PC-9 (cell line): ENCODE results near the gene CDC20. TPM values are rescaled to one million over a fixed set of nuclear protein-coding genes. Genes with fewer than 3 reads are reported as not detected.

Experiments
- BruUV-seq: library from RNA; stranded (reverse); fragments of 400-500 nt; replicated peaks from 2 replicates; lab custom pipeline; 2021; lab: Mats Ljungman, UMichigan
- CTCF ChIA-PET: fragments of 300-600 bp; sonication (Branson Sonifier 250); formaldehyde crosslinking; loops from one replicate; lab custom pipeline; 2022; ENCODE audit warnings: antibody characterized with exemption; lab: Charles Lee
- POLR2A ChIA-PET: fragments of 300-600 bp; sonication (Branson Sonifier 250); formaldehyde crosslinking; loops from one replicate; lab custom pipeline; 2022; ENCODE audit warnings: antibody characterized with exemption; ENCODE audit not compliant: unreplicated experiment; lab: Charles Lee
- DNase-seq, 2 experiments: peaks; one replicate each; pipeline versions ENCODE4 v3.0.0 to v3.0.0-alpha.2; 2015 to 2022; ENCODE audit warnings: mixed read lengths in 1 of 2
- H2AFZ ChIP-seq: fragments of 200-600 bp; sonication (generic); 2 replicates; pipeline ENCODE4 v1.8.1; 2017; ENCODE audit warnings: antibody characterized with exemption
- H3F3A ChIP-seq: fragments of 200-600 bp; sonication (generic); 2 replicates; pipeline ENCODE4 v1.8.1; 2017; ENCODE audit warnings: antibody characterized with exemption, mild to moderate bottlenecking, low read depth; ENCODE audit not compliant: insufficient read depth
- H3K27ac ChIP-seq: fragments of 200-600 bp; sonication (generic); 2 replicates; pipeline ENCODE4 v1.6.1; 2016; ENCODE audit warnings: mixed run types
- H3K27me3 ChIP-seq: fragments of 200-600 bp; sonication (generic); 2 replicates; pipeline ENCODE4 v1.6.1; 2016; ENCODE audit warnings: low read depth, mixed run types; ENCODE audit not compliant: insufficient read depth
- H3K36me3 ChIP-seq: fragments of 200-600 bp; sonication (generic); 2 replicates; pipeline ENCODE4 v1.6.1; 2016; ENCODE audit warnings: low read depth, mixed run types
- H3K4me1 ChIP-seq: fragments of 200-600 bp; sonication (generic); replicated peaks from 2 replicates; pipeline ENCODE4 v1.6.1; 2016; ENCODE audit warnings: mixed run types; ENCODE audit not compliant: insufficient read depth
- H3K4me2 ChIP-seq: fragments of 200-600 bp; sonication (generic); 2 replicates; pipeline ENCODE4 v1.6.1; 2017; ENCODE audit warnings: mixed run types
- H3K4me3 ChIP-seq: fragments of 200-600 bp; sonication (generic); 2 replicates; pipeline ENCODE4 v1.6.1; 2016; ENCODE audit warnings: mixed run types
- H3K79me2 ChIP-seq: fragments of 200-600 bp; sonication (generic); 2 replicates; pipeline ENCODE4 v1.6.1; 2017; ENCODE audit warnings: low read depth, mixed run types
- H3K9me2 ChIP-seq: fragments of 200-600 bp; sonication (generic); 2 replicates; pipeline ENCODE4 v1.8.1; 2017; ENCODE audit warnings: mild to moderate bottlenecking; ENCODE audit not compliant: insufficient read depth
- H3K9me3 ChIP-seq: fragments of 200-600 bp; sonication (generic); 2 replicates; pipeline ENCODE4 v1.8.1; 2016; ENCODE audit warnings: low read depth; ENCODE audit not compliant: insufficient read depth
- H4K20me1 ChIP-seq: fragments of 200-600 bp; sonication (generic); 2 replicates; pipeline ENCODE4 v1.8.1; 2017; ENCODE audit not compliant: insufficient read depth
- EZH2 ChIP-seq: fragments of 200-600 bp; sonication (generic); IDR thresholded peaks from 2 replicates; pipeline ENCODE4 v1.8.0; 2017; ENCODE audit warnings: antibody characterized with exemption, low read depth
- intact Hi-C: fragments of 100-400 bp; cut with micrococcal nuclease; formaldehyde crosslinking; loops from one replicate; pipeline ENCODE4 v1.10.0; 2022; ENCODE audit not compliant: unreplicated experiment
- total RNA-seq: library from RNA; stranded (reverse); gene quantifications from 2 replicates; pipeline ENCODE4 v1.2.3, GENCODE V29; 2021
- TF ChIP-seq, protein P1 (sequence below): fragments of 200-600 bp; sonication (generic); conservative IDR thresholded peaks from 2 replicates; pipeline ENCODE4 v1.6.1; 2017; ENCODE audit warnings: mixed run types, antibody characterized with exemption, mild to moderate bottlenecking, moderate library complexity

The CDC20 gene
- total RNA-seq, 1 experiment from 2014 or later, result 229 TPM

DNA sequence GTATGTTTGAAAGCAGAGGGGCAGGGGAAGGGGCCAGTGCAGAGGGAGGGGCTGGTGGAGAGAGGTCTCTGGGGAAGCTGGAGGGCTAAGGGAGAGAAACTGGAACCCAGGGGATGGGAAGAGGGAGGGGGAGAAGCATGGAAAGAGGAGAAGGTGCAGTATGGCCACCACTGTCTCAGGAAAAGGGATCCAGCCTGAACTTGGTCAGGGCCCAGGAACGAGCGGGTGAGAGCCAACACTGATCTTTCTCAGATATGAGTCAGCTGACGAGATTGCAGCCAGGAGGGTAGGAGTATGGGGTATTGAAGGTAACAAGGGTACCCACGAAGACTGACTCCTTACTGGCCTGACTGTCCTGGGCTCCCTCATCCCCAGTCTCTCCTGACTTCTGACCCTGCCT is 40.0 kb upstream of the CDC20 start:
- H3K27me3 ChIP-seq, result no peaks in the 10 kb centered on the region
- intact Hi-C loops, result no loop called here
- H3K4me1 ChIP-seq, result peaks cover 4% of the 10 kb centered on the region
- H4K20me1 ChIP-seq, result no peaks in the 10 kb centered on the region
- no peak for DNase-seq
- ChIA-PET CTCF (no interaction called here), POLR2A (no interaction called here)
- H3K36me3 ChIP-seq, result no peaks in the 10 kb centered on the region
- H3F3A ChIP-seq, result peaks cover 3% of the 10 kb centered on the region; the same call in 1 of the 2 replicates
- no TSS peak for BruUV-seq
- H3K4me2 ChIP-seq, result no peak overlapping the region
- no peak overlapping the region for H2AFZ ChIP-seq
- no peak overlapping the region for H3K4me3 ChIP-seq
- TF ChIP-seq, protein P1, sequence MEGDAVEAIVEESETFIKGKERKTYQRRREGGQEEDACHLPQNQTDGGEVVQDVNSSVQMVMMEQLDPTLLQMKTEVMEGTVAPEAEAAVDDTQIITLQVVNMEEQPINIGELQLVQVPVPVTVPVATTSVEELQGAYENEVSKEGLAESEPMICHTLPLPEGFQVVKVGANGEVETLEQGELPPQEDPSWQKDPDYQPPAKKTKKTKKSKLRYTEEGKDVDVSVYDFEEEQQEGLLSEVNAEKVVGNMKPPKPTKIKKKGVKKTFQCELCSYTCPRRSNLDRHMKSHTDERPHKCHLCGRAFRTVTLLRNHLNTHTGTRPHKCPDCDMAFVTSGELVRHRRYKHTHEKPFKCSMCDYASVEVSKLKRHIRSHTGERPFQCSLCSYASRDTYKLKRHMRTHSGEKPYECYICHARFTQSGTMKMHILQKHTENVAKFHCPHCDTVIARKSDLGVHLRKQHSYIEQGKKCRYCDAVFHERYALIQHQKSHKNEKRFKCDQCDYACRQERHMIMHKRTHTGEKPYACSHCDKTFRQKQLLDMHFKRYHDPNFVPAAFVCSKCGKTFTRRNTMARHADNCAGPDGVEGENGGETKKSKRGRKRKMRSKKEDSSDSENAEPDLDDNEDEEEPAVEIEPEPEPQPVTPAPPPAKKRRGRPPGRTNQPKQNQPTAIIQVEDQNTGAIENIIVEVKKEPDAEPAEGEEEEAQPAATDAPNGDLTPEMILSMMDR, result no peak
- no peak for TF ChIP-seq EZH2
- H3K79me2 ChIP-seq, result no peaks in the 10 kb centered on the region
- no peak overlapping the region for H3K27ac ChIP-seq
- H3K9me2 ChIP-seq, result no peaks in the 10 kb centered on the region
- H3K9me3 ChIP-seq, result no peaks in the 10 kb centered on the region

DNA sequence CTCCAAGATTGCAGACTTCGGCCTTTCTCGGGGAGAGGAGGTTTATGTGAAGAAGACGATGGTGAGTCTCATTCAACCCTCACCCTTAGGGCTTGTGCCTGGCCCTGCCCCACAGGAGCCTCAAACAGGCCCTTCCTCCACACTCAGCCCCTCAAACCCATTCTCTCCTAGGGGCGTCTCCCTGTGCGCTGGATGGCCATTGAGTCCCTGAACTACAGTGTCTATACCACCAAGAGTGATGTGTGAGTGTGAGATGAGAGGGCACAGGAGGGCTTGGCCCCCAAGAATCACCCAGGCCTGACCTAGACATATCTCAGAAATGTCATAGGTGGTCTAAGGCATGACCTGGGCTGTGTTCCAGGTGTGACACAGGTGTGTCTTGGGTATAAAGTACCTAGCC is 39.5 kb upstream of the CDC20 start:
- no peak overlapping the region for H3K27ac ChIP-seq
- H2AFZ ChIP-seq, result no peak overlapping the region
- intact Hi-C loops, result no loop called here
- H3K9me3 ChIP-seq, result no peaks in the 10 kb centered on the region
- no peak for DNase-seq
- CTCF ChIA-PET, result no interaction called here
- no peak overlapping the region for H3K4me3 ChIP-seq
- no peaks in the 10 kb centered on the region for H3K9me2 ChIP-seq
- H3F3A ChIP-seq, result peaks cover 3% of the 10 kb centered on the region; the same call in 1 of the 2 replicates
- H3K4me2 ChIP-seq, result no peak overlapping the region
- no peaks in the 10 kb centered on the region; the same call in 1 of the 2 replicates for H3K4me1 ChIP-seq
- POLR2A ChIA-PET, result no interaction called here
- no peaks in the 10 kb centered on the region for H3K79me2 ChIP-seq
- no peaks in the 10 kb centered on the region for H3K27me3 ChIP-seq
- no peaks in the 10 kb centered on the region for H4K20me1 ChIP-seq
- TF ChIP-seq, protein P1, result no peak
- no peak for TF ChIP-seq EZH2
- no TSS peak for BruUV-seq
- no peaks in the 10 kb centered on the region for H3K36me3 ChIP-seq

DNA sequence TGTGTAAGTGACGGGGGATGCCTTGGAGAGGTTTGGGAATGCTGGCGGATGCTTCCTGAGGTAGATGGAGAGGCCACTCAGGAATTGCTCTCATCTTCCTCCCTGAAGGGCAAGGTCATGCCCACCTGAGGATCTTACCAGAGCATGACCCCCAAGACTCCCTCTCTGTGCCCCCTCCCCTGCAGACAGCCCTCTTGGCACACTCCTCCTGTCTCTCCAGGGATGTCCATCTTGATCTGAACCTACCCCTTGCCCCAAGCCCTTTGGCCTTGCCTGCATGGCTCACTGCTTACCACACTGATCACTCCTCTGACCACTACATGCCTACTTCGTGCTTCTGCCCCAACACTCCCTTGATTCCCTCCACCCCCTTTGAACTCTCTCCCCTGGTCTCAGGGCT is 39.0 kb upstream of the CDC20 start:
- no peaks in the 10 kb centered on the region for H3K79me2 ChIP-seq
- POLR2A ChIA-PET, result no interaction called here
- intact Hi-C loops, result loop anchor here (5.0 kb wide), 1 partner anchor 32 kb away; the partner anchor contains the start of gene C1orf210

More for the DNA sequence above, 39.0 kb upstream of the CDC20 start:
- H4K20me1 ChIP-seq, result no peaks in the 10 kb centered on the region
- no peak overlapping the region for H3K27ac ChIP-seq
- no TSS peak for BruUV-seq
- no peak overlapping the region for H2AFZ ChIP-seq
- no peaks in the 10 kb centered on the region for H3K9me3 ChIP-seq
- TF ChIP-seq EZH2, result no peak
- TF ChIP-seq, protein P1, result no peak
- no peak for DNase-seq
- no peak overlapping the region for H3K4me3 ChIP-seq
- no peaks in the 10 kb centered on the region for H3K36me3 ChIP-seq
- no peaks in the 10 kb centered on the region; the same call in 1 of the 2 replicates for H3K4me1 ChIP-seq
- H3K9me2 ChIP-seq, result no peaks in the 10 kb centered on the region
- CTCF ChIA-PET, result no interaction called here
- no peaks in the 10 kb centered on the region for H3K27me3 ChIP-seq
- H3K4me2 ChIP-seq, result no peak overlapping the region
- H3F3A ChIP-seq, result peaks cover 3% of the 10 kb centered on the region; the same call in 1 of the 2 replicates
